ENCODE measurements around the gene KRT85. TPM values are rescaled to one million over a fixed set of nuclear protein-coding genes. Genes with fewer than 3 reads are reported as not detected.

The KRT85 gene
- total RNA-seq, 1 experiment from 2014 or later = not detected

DNA sequence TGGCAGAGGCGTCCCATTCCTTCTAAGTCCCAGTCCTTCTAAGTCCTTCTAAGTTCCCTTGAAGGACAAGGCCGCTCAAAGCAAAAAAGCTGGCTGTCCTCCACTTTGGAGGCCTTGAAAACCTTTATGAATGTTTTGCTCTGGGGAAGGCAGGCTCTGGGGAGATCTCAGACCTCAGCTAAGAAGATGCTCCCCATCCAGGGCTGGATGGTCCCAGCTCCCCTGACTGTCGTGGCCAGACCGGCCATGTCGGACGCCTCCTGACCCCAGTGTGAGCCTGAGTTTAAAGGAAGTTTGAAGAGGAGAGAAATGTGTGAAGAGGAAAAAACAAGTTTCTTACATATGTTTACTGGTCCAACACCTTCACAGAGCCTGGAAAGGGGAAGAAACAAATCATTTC lies 12.3 kb upstream of the KRT85 start:
- Histone ChIP-seq H3K4me3 (ENCODE audit: low read length) (no peak overlapping the region), H3K9ac (ENCODE audit: low read length) (no peak overlapping the region), H3K4me1 (ENCODE audit: low read length) (no peaks in the 10 kb centered on the region), H4K20me1 (ENCODE audit: insufficient read depth, low read depth, low read length) (no peaks in the 10 kb centered on the region), H3K9me3 (ENCODE audit: low read length) (no peaks in the 10 kb centered on the region), H2AFZ (ENCODE audit: low read length) (no peak overlapping the region), H3K27ac (ENCODE audit: low read length) (no peak overlapping the region), H3K79me2 (ENCODE audit: low read length) (no peaks in the 10 kb centered on the region), H3K36me3 (ENCODE audit: insufficient read depth, low read length) (no peaks in the 10 kb centered on the region), H3K9me2 (replicated peaks; ENCODE audit: insufficient read depth, low read length) (no peaks in the 10 kb centered on the region), H3K4me2 (ENCODE audit: low read depth, low read length, poor library complexity, severe bottlenecking) (no peak overlapping the region), H3K27me3 (ENCODE audit: low read length) (no peaks in the 10 kb centered on the region)
- no peak for DNase-seq

DNA sequence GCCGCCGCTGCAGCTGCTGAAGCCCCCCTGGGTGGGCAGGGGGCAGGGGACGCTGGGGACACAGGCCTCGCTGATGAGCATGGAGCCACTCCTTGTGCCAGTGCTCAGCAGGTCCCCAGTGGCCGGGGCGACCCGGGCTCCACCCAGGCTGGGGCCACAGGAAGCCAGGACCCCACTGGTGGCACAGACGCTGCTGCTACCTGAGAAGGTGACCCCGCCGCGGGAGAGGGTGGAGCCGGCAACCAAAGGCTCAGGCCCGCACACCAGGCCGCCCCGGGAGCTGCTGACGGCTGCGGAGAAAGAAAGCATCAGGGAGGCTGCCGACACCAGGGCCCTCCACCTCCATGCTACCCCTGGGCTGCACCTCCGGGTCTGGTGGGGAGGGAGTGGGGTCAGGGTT lies 10.8 kb upstream of the KRT85 start:
- H2AFZ ChIP-seq (ENCODE audit: low read length) = no peak overlapping the region
- no peaks in the 10 kb centered on the region for H3K79me2 ChIP-seq (ENCODE audit: low read length)
- no peaks in the 10 kb centered on the region for H3K9me2 ChIP-seq (replicated peaks; ENCODE audit: insufficient read depth, low read length)
- no peaks in the 10 kb centered on the region; the same call in 1 of the 2 replicates for H3K9me3 ChIP-seq (ENCODE audit: low read length)
- H3K4me1 ChIP-seq (ENCODE audit: low read length) = no peaks in the 10 kb centered on the region
- H3K4me3 ChIP-seq (ENCODE audit: low read length) = no peak overlapping the region
- H3K4me2 ChIP-seq (ENCODE audit: low read depth, low read length, poor library complexity, severe bottlenecking) = no peak overlapping the region
- no peak overlapping the region for H3K9ac ChIP-seq (ENCODE audit: low read length)
- H3K36me3 ChIP-seq (ENCODE audit: insufficient read depth, low read length) = no peaks in the 10 kb centered on the region
- DNase-seq = no peak
- no peak overlapping the region for H3K27ac ChIP-seq (ENCODE audit: low read length)
- H4K20me1 ChIP-seq (ENCODE audit: insufficient read depth, low read depth, low read length) = no peaks in the 10 kb centered on the region
- H3K27me3 ChIP-seq (ENCODE audit: low read length) = no peaks in the 10 kb centered on the region

DNA sequence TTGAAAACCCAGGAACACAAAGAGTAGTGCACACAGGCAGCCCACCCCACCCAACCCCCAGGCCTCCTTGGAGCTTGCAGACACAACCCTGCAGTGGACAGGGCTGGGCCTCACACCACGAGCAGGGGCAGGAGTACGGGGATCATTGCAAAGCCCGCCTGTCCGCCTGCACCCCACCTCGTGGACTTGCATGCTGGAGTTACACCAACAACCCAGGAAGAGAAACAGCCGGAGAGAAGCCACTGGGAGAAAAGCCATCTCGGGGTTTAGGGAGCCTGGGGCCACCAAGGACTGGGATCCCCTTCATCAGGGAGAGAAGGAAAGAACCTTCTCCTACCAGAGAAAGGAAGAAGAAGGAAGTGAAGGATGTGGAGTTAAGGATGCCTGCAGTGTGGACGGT lies 10.0 kb upstream of the KRT85 start:
- Histone ChIP-seq H3K27me3 (ENCODE audit: low read length) (no peaks in the 10 kb centered on the region), H3K9ac (ENCODE audit: low read length) (no peak overlapping the region), H3K27ac (ENCODE audit: low read length) (no peak overlapping the region), H3K79me2 (ENCODE audit: low read length) (no peaks in the 10 kb centered on the region), H2AFZ (ENCODE audit: low read length) (no peak overlapping the region), H3K4me3 (ENCODE audit: low read length) (no peak overlapping the region), H3K4me2 (ENCODE audit: low read depth, low read length, poor library complexity, severe bottlenecking) (no peak overlapping the region), H3K9me2 (replicated peaks; ENCODE audit: insufficient read depth, low read length) (no peaks in the 10 kb centered on the region), H4K20me1 (ENCODE audit: insufficient read depth, low read depth, low read length) (no peaks in the 10 kb centered on the region), H3K4me1 (ENCODE audit: low read length) (no peaks in the 10 kb centered on the region), H3K36me3 (ENCODE audit: insufficient read depth, low read length) (no peaks in the 10 kb centered on the region), H3K9me3 (ENCODE audit: low read length) (no peaks in the 10 kb centered on the region; the same call in 1 of the 2 replicates)
- DNase-seq = no peak

DNA sequence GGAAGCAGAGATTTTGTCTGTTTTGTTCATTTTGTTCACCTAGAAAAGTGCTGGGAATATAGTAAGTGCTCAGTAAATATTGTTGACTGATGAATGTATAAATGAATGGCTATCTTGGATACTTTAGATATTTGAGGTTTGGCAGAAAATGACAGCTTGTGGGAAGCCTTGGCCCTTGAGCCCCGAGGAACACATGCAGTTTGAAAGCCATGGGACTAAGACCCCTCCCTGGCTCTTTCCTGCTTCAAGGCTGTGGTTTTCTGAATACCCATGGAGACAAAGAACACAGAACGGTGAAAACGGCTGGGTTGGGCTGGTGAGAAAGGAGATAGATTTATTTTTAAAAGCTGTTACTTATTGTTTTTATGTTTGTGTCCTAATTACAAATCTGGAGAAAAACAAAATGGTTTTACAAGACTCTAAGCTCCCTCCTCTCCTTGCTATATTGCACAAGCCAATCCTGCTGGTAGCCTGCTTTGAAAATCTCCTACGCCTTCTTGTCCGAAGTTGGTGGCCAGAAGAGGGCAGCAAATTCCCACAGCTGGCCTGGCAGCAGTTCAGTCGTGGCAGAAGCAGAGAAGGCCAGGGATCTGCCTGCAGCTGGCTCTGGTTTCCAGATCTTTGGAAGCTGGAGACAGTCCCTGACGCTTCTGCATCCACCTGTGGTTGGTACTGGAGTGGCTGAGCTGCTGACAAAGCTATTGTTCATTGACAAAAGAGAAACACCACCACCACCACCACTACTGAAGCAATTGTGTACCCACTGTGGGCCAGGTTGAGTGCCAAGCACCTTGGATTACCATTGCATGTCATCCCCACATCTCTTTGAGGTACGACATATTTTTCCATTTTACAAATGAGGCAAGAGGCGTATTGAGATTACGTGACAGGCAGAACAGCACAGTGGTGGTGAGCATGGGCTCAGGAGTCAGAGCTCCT lies 5.2 kb upstream of the KRT85 start:
- no peaks in the 10 kb centered on the region for H4K20me1 ChIP-seq (ENCODE audit: insufficient read depth, low read depth, low read length)
- no peaks in the 10 kb centered on the region for H3K79me2 ChIP-seq (ENCODE audit: low read length)
- H3K9me2 ChIP-seq (replicated peaks; ENCODE audit: insufficient read depth, low read length) = no peaks in the 10 kb centered on the region
- H3K36me3 ChIP-seq (ENCODE audit: insufficient read depth, low read length) = no peaks in the 10 kb centered on the region
- H2AFZ ChIP-seq (ENCODE audit: low read length) = no peak overlapping the region
- H3K27me3 ChIP-seq (ENCODE audit: low read length) = no peaks in the 10 kb centered on the region
- H3K9me3 ChIP-seq (ENCODE audit: low read length) = no peaks in the 10 kb centered on the region; the same call in 1 of the 2 replicates
- no peak overlapping the region for H3K4me3 ChIP-seq (ENCODE audit: low read length)
- no peak overlapping the region for H3K4me2 ChIP-seq (ENCODE audit: low read depth, low read length, poor library complexity, severe bottlenecking)
- no peak overlapping the region for H3K27ac ChIP-seq (ENCODE audit: low read length)
- no peaks in the 10 kb centered on the region for H3K4me1 ChIP-seq (ENCODE audit: low read length)
- DNase-seq = peak; percentile 80
- no peak overlapping the region for H3K9ac ChIP-seq (ENCODE audit: low read length)

DNA sequence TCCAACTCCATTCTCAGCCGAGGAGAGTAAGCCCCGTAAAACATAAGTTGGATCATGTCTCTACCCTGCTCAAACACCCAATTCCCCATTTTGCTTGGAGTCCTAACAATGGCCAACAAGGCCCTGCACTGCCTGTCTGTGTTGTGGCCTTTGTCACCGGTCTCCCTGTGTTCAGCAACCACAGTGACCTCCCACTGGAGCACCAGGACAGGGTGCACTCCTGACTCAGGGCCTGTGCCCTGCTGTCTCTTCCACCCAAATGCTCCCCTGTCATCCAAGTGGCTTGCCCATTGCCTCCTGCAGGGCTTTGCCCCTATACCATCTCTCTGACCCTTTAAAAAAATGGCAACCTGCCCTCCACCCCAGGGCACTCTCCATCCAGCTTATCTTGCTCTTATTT lies 4.4 kb upstream of the KRT85 start:
- no peaks in the 10 kb centered on the region for H3K27me3 ChIP-seq (ENCODE audit: low read length)
- H3K9ac ChIP-seq (ENCODE audit: low read length) = no peak overlapping the region
- no peak overlapping the region for H3K4me3 ChIP-seq (ENCODE audit: low read length)
- no peak overlapping the region for H3K27ac ChIP-seq (ENCODE audit: low read length)
- no peaks in the 10 kb centered on the region; the same call in 1 of the 2 replicates for H3K9me3 ChIP-seq (ENCODE audit: low read length)
- H2AFZ ChIP-seq (ENCODE audit: low read length) = no peak overlapping the region
- no peaks in the 10 kb centered on the region for H3K4me1 ChIP-seq (ENCODE audit: low read length)
- H3K9me2 ChIP-seq (replicated peaks; ENCODE audit: insufficient read depth, low read length) = no peaks in the 10 kb centered on the region
- no peaks in the 10 kb centered on the region for H3K36me3 ChIP-seq (ENCODE audit: insufficient read depth, low read length)
- H3K79me2 ChIP-seq (ENCODE audit: low read length) = no peaks in the 10 kb centered on the region
- no peaks in the 10 kb centered on the region for H4K20me1 ChIP-seq (ENCODE audit: insufficient read depth, low read depth, low read length)
- DNase-seq = no peak
- H3K4me2 ChIP-seq (ENCODE audit: low read depth, low read length, poor library complexity, severe bottlenecking) = no peak overlapping the region

DNA sequence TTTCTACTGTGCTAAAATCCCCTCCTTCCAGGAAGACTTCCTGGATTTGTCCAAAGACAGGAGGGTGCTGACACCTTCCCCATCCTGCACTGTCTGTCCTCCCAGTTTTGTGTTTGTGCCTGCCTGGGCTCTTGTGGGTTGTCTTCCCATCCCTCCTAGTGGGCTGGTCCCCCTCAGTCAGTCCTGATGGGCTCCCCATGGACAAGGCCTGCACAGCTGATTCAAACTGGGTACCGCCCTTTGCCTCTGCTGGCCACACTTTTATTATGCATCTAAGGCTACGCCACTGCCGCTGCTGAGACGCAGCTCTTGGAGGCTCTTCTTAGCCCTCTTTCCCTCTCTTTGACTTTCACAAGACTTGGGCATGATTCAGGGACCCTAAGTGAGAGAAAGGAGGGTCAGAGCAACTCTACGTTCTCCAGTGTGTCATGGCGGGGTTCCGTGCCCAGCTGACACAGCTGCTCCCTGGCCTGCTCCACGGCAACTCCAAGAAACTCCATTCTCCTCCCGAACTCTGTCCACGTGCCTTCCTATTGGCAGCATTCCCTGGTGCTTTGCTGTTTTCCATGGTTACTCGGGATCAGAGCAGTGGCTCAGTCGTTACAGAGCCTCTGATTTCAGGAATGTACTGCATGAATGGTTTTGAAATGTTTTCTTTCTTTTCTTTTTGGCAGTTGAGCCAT lies 3.8 kb upstream of the KRT85 start:
- H3K36me3 ChIP-seq (ENCODE audit: insufficient read depth, low read length) = no peaks in the 10 kb centered on the region
- H3K79me2 ChIP-seq (ENCODE audit: low read length) = no peaks in the 10 kb centered on the region
- no peak overlapping the region for H3K27ac ChIP-seq (ENCODE audit: low read length)
- no peak overlapping the region for H3K4me3 ChIP-seq (ENCODE audit: low read length)
- no peaks in the 10 kb centered on the region for H3K9me2 ChIP-seq (replicated peaks; ENCODE audit: insufficient read depth, low read length)
- no peak overlapping the region for H3K4me2 ChIP-seq (ENCODE audit: low read depth, low read length, poor library complexity, severe bottlenecking)
- DNase-seq = no peak
- no peaks in the 10 kb centered on the region; the same call in 1 of the 2 replicates for H3K9me3 ChIP-seq (ENCODE audit: low read length)
- no peak overlapping the region for H2AFZ ChIP-seq (ENCODE audit: low read length)
- H4K20me1 ChIP-seq (ENCODE audit: insufficient read depth, low read depth, low read length) = no peaks in the 10 kb centered on the region
- H3K4me1 ChIP-seq (ENCODE audit: low read length) = no peaks in the 10 kb centered on the region
- H3K27me3 ChIP-seq (ENCODE audit: low read length) = no peaks in the 10 kb centered on the region
- no peak overlapping the region for H3K9ac ChIP-seq (ENCODE audit: low read length)

DNA sequence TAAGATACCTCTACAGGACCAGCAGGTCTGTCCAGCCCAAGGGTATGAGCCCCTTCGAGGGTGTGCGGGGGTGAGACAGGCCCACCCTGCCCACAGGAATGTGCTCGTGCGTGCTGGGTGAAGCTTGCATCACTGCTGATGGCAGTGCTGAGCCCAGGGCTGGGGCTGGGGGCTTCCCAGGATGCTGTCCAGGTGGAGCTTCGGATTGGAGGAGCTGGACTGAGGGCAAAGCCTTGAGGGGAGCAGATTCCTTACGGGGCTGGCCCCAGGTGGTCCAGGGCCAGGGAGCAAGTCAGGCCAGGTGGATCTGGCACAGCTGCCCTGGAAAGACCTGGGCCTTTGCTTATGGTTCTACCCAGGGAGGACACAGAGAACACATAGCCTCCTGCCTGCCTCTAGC lies 2.5 kb upstream of the KRT85 start:
- Histone ChIP-seq H4K20me1 (ENCODE audit: insufficient read depth, low read depth, low read length) (no peaks in the 10 kb centered on the region), H3K36me3 (ENCODE audit: insufficient read depth, low read length) (no peaks in the 10 kb centered on the region), H3K79me2 (ENCODE audit: low read length) (no peaks in the 10 kb centered on the region), H3K27ac (ENCODE audit: low read length) (no peak overlapping the region), H3K4me3 (ENCODE audit: low read length) (no peak overlapping the region), H3K9ac (ENCODE audit: low read length) (no peak overlapping the region), H3K9me2 (replicated peaks; ENCODE audit: insufficient read depth, low read length) (no peaks in the 10 kb centered on the region), H3K9me3 (ENCODE audit: low read length) (no peaks in the 10 kb centered on the region; the same call in 1 of the 2 replicates), H3K4me1 (ENCODE audit: low read length) (no peaks in the 10 kb centered on the region), H2AFZ (ENCODE audit: low read length) (no peak overlapping the region), H3K27me3 (ENCODE audit: low read length) (no peaks in the 10 kb centered on the region), H3K4me2 (ENCODE audit: low read depth, low read length, poor library complexity, severe bottlenecking) (no peak overlapping the region)
- no peak for DNase-seq

DNA sequence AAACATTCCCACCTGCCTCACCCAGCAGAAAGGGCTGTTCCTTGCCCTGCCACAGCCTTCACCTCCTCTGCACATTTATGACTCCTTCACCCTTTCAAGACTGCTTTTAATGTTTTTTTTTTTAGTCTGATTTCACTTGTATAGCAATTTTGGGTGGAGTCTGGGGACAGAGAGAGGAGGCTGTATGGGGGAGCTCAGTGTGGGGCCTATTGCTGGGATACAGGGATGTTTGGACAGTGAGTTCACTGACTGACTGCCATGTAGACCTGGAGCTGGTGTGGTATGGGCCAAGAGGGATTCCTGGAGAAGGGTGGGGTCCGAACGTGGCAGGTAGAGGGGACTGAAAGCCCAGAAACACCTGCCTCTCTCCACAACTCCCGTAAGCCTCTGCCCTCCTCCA lies 1.9 kb upstream of the KRT85 start:
- no peaks in the 10 kb centered on the region for H3K4me1 ChIP-seq (ENCODE audit: low read length)
- H2AFZ ChIP-seq (ENCODE audit: low read length) = no peak overlapping the region
- no peak overlapping the region for H3K27ac ChIP-seq (ENCODE audit: low read length)
- H3K9ac ChIP-seq (ENCODE audit: low read length) = no peak overlapping the region
- H3K79me2 ChIP-seq (ENCODE audit: low read length) = no peaks in the 10 kb centered on the region
- no peaks in the 10 kb centered on the region; the same call in 1 of the 2 replicates for H3K9me3 ChIP-seq (ENCODE audit: low read length)
- H3K27me3 ChIP-seq (ENCODE audit: low read length) = no peaks in the 10 kb centered on the region
- DNase-seq = no peak
- H3K36me3 ChIP-seq (ENCODE audit: insufficient read depth, low read length) = no peaks in the 10 kb centered on the region
- no peak overlapping the region for H3K4me2 ChIP-seq (ENCODE audit: low read depth, low read length, poor library complexity, severe bottlenecking)
- no peaks in the 10 kb centered on the region for H3K9me2 ChIP-seq (replicated peaks; ENCODE audit: insufficient read depth, low read length)
- H3K4me3 ChIP-seq (ENCODE audit: low read length) = no peak overlapping the region
- H4K20me1 ChIP-seq (ENCODE audit: insufficient read depth, low read depth, low read length) = no peaks in the 10 kb centered on the region

All from Karpas-422 (cell line).